GM23338 (cell line): ENCODE data around the gene JPH3. TPM values are rescaled to one million over a fixed set of nuclear protein-coding genes. Genes with fewer than 3 reads are reported as not detected.

Experiments
- ATAC-seq: fragments of 200-7000 bp; cut with Tn5 transposase; 3 replicates; pipeline ENCODE4 v1.9.1; 2020
- DNase-seq: peaks from one replicate; pipeline ENCODE4 v3.0.0-alpha.2; 2015; ENCODE audit warnings: low spot score
- H2AFZ ChIP-seq: fragments of 200-600 bp; sonication (generic); 2 replicates; pipeline ENCODE4 v1.8.0; 2016; ENCODE audit warnings: antibody characterized with exemption, mild to moderate bottlenecking, moderate library complexity
- H3F3A ChIP-seq: fragments of 200-600 bp; sonication (generic); replicated peaks from 2 replicates; pipeline ENCODE4 v1.8.0; 2017; ENCODE audit warnings: antibody characterized with exemption, mixed run types, low read depth
- H3K27ac ChIP-seq: fragments of 200-600 bp; sonication (generic); 2 replicates; pipeline ENCODE4 v1.6.1; 2016; ENCODE audit warnings: low read depth
- H3K27me3 ChIP-seq: fragments of 200-600 bp; sonication (generic); 2 replicates; pipeline ENCODE4 v1.8.0; 2016; ENCODE audit warnings: mild to moderate bottlenecking, mixed run types, moderate library complexity; ENCODE audit not compliant: insufficient read depth
- H3K36me3 ChIP-seq: fragments of 200-600 bp; sonication (generic); 2 replicates; pipeline ENCODE4 v1.8.0; 2016; ENCODE audit warnings: mild to moderate bottlenecking; ENCODE audit not compliant: insufficient read depth
- H3K4me1 ChIP-seq: fragments of 200-600 bp; sonication (generic); 2 replicates; pipeline ENCODE4 v1.8.0; 2016; ENCODE audit warnings: mild to moderate bottlenecking, moderate library complexity; ENCODE audit not compliant: insufficient read depth
- H3K4me2 ChIP-seq: fragments of 200-600 bp; sonication (generic); 2 replicates; pipeline ENCODE4 v1.7.1; 2017; ENCODE audit warnings: mixed run types
- H3K4me3 ChIP-seq: fragments of 200-600 bp; sonication (generic); 2 replicates; pipeline ENCODE4 v1.6.1; 2016; ENCODE audit warnings: mixed run types
- H3K79me2 ChIP-seq: fragments of 200-600 bp; sonication (generic); replicated peaks from 2 replicates; pipeline ENCODE4 v1.8.0; 2017; ENCODE audit warnings: mild to moderate bottlenecking; ENCODE audit not compliant: insufficient read depth
- H3K9me2 ChIP-seq: fragments of 200-600 bp; sonication (generic); 2 replicates; pipeline ENCODE4 v1.8.0; 2017; ENCODE audit not compliant: insufficient read depth
- H4K20me1 ChIP-seq: fragments of 200-600 bp; sonication (generic); replicated peaks from 2 replicates; pipeline ENCODE4 v1.8.0; 2017; ENCODE audit warnings: mild to moderate bottlenecking; ENCODE audit not compliant: insufficient read depth
- H3K27ac Mint-ChIP-seq: 2 replicates; pipeline ENCODE4 v1.8.0; 2020; ENCODE audit warnings: inconsistent platforms, mild to moderate bottlenecking, moderate library complexity, mixed read lengths
- H3K27me3 Mint-ChIP-seq: 3 replicates; pipeline ENCODE4 v1.8.0; 2022; ENCODE audit warnings: low read depth, mild to moderate bottlenecking, moderate library complexity, mixed read lengths, inconsistent platforms; ENCODE audit not compliant: insufficient read depth, poor library complexity
- H3K36me3 Mint-ChIP-seq: 3 replicates; pipeline ENCODE4 v1.8.0; 2021; ENCODE audit warnings: low read depth, mild to moderate bottlenecking, inconsistent platforms, moderate library complexity, mixed read lengths
- H3K4me1 Mint-ChIP-seq: 3 replicates; pipeline ENCODE4 v1.8.0; 2020; ENCODE audit warnings: mild to moderate bottlenecking, inconsistent platforms, mixed read lengths
- H3K4me3 Mint-ChIP-seq: 3 replicates; pipeline ENCODE4 v1.8.0; 2021; ENCODE audit warnings: moderate library complexity, mild to moderate bottlenecking, inconsistent platforms, mixed read lengths
- H3K9me3 Mint-ChIP-seq: 3 replicates; pipeline ENCODE4 v1.8.0; 2020; ENCODE audit warnings: moderate library complexity, mild to moderate bottlenecking, inconsistent platforms, mixed read lengths
- CREB1 ChIP-seq: fragments of 250-450 bp; sonication (Bioruptor Pico); IDR thresholded peaks from 2 replicates; pipeline ENCODE4 v1.5.0; 2020; ENCODE audit warnings: low read depth, mild to moderate bottlenecking, moderate library complexity
- CTCF ChIP-seq, 2 experiments: fragments of 200-600 bp in 1 of 2; sonication (generic) in 1 of 2; conservative IDR thresholded peaks; 2 replicates each; pipeline versions ENCODE4 v1.5.1 to v1.6.1; 2016 to 2017; ENCODE audit warnings: antibody characterized with exemption in 2 of 2, low read depth in 2 of 2, mild to moderate bottlenecking in 2 of 2, moderate library complexity in 1 of 2
- ETS1 ChIP-seq: IDR thresholded peaks from 2 replicates; pipeline ENCODE4 v1.6.1; 2016; ENCODE audit warnings: antibody characterized with exemption
- EZH2 ChIP-seq: fragments of 200-600 bp; sonication (generic); IDR thresholded peaks from one replicate; pipeline ENCODE4 v1.8.0; 2017; ENCODE audit warnings: antibody characterized with exemption, mild to moderate bottlenecking, low read depth; ENCODE audit not compliant: unreplicated experiment
- EZH2phosphoT487 ChIP-seq: fragments of 200-600 bp; sonication (generic); IDR thresholded peaks from one replicate; pipeline ENCODE4 v1.8.1; 2018; ENCODE audit warnings: antibody characterized with exemption; ENCODE audit not compliant: unreplicated experiment
- JUNB ChIP-seq: IDR thresholded peaks from one replicate; pipeline ENCODE4 v1.6.1; 2016; ENCODE audit warnings: antibody characterized with exemption; ENCODE audit not compliant: unreplicated experiment
- NANOG ChIP-seq: IDR thresholded peaks from 2 replicates; pipeline ENCODE4 v1.6.1; 2016; ENCODE audit warnings: antibody characterized with exemption, borderline replicate concordance
- REST ChIP-seq: IDR thresholded peaks from one replicate; pipeline ENCODE4 v1.6.1; 2018; ENCODE audit warnings: antibody characterized with exemption; ENCODE audit not compliant: unreplicated experiment
- STAT1 ChIP-seq: IDR thresholded peaks from one replicate; pipeline ENCODE4 v1.6.1; 2016; ENCODE audit warnings: antibody characterized with exemption; ENCODE audit not compliant: unreplicated experiment
- ZNF114 ChIP-seq: fragments of 250-450 bp; sonication (Bioruptor Pico); IDR thresholded peaks from 2 replicates; pipeline ENCODE4 v1.5.0; 2020; ENCODE audit warnings: mild to moderate bottlenecking, moderate library complexity
- ZNF331 ChIP-seq: fragments of 250-450 bp; sonication (Bioruptor Pico); IDR thresholded peaks from 2 replicates; pipeline ENCODE4 v1.5.0; 2020; ENCODE audit warnings: low read depth, mild to moderate bottlenecking, moderate library complexity
- ZNF462 ChIP-seq: fragments of 250-450 bp; sonication (Bioruptor Pico); IDR thresholded peaks from 2 replicates; pipeline ENCODE4 v1.5.0; 2020; ENCODE audit warnings: mild to moderate bottlenecking, moderate library complexity
- polyA plus RNA-seq: library from polyadenylated mRNA; unstranded; fragments of >200 nt; fragmentation: Nextera tagmentation; extraction: Ambion mirVana; gene quantifications from 2 replicates; pipeline ENCODE4 v1.2.1, GENCODE V29; 2016
- total RNA-seq: library from RNA; depleted of rRNA; stranded (reverse); fragments of >200 nt; shearing (Covaris generic); gene quantifications from 2 replicates; pipeline ENCODE4 v1.2.3, GENCODE V29; 2014

The JPH3 gene
- total and polyA plus RNA-seq, 2 experiments from 2014 or later: 8.4 to 38.3 TPM

- TF ChIP-seq JUNB (no peak), CREB1 (no peak), ZNF114 (CRISPR knock-in tag) (no peak), EZH2phosphoT487 (no peak), REST (no peak), STAT1 (no peak), CTCF (conservative IDR thresholded peaks at IDR 0.05; ENCODE audit: low read depth in 2 of 2) (no peak), ETS1 (no peak), EZH2 (no peak), ZNF462 (no peak), NANOG (no peak), ZNF331 (CRISPR knock-in tag) (no peak)
- H3K36me3 Mint-ChIP-seq: no peaks in the 10 kb centered on the region
Observed at GRCh38 chr16:87586201-87586782, 16.0 kb upstream of the JPH3 start.

More at GRCh38 chr16:87586201-87586782, 16.0 kb upstream of the JPH3 start:
- H3K27ac ChIP-seq: 0 out of 2 replicates have a peak overlapping the region, but pooled peaks have one; percentile 50
- no peak for DNase-seq
- H3K4me1 ChIP-seq: peaks cover 11% of the 10 kb centered on the region; the same call in 1 of the 2 replicates
- H3K4me3 Mint-ChIP-seq: no peak overlapping the region
- no peak for ATAC-seq
- H3K27me3 ChIP-seq: no peaks in the 10 kb centered on the region
- no peaks in the 10 kb centered on the region for H3K36me3 ChIP-seq
- H4K20me1 ChIP-seq: no peaks in the 10 kb centered on the region
- H3F3A ChIP-seq: 0 out of 2 replicates have a peak, but pooled peaks cover 5% of the 10 kb centered on the region
- no peaks in the 10 kb centered on the region for H3K9me3 Mint-ChIP-seq
- peaks cover 7% of the 10 kb centered on the region for H3K27me3 Mint-ChIP-seq
- H3K4me2 ChIP-seq: no peak overlapping the region
- H3K4me1 Mint-ChIP-seq: peaks cover 43% of the 10 kb centered on the region
- no peaks in the 10 kb centered on the region for H3K79me2 ChIP-seq
- no peak overlapping the region for H3K4me3 ChIP-seq
- H3K9me2 ChIP-seq: no peaks in the 10 kb centered on the region
- H3K27ac Mint-ChIP-seq: no peak overlapping the region
- H2AFZ ChIP-seq: peak overlapping the region; percentile 90
